HepG2 (cell line): Measurements from ENCODE around the gene ABAT. TPM values are rescaled to one million over a fixed set of nuclear protein-coding genes. Genes with fewer than 3 reads are reported as not detected.

ENCODE experiments used
- AKNA ChIP-seq: sonication (generic); formaldehyde crosslinking; IDR thresholded peaks from 2 replicates; pipeline ENCODE4 v1.4.0; 2020; ENCODE audit warnings: missing genetic modification reagents, borderline replicate concordance
- ASH2L ChIP-seq: fragments of 300-600, 200-600 bp; sonication (generic); IDR thresholded peaks from 2 replicates; pipeline ENCODE4 v1.7.0; 2017; ENCODE audit warnings: low read depth, mild to moderate bottlenecking, moderate library complexity, mixed read lengths, low read length; ENCODE audit not compliant: insufficient read length
- ATAD3A ChIP-seq: sonication (generic); formaldehyde crosslinking; IDR thresholded peaks from 2 replicates; pipeline ENCODE4 v1.4.0; 2020; ENCODE audit warnings: missing genetic modification reagents
- CBFB ChIP-seq: sonication (generic); formaldehyde crosslinking; IDR thresholded peaks from 2 replicates; pipeline ENCODE4 v1.4.0; 2020; ENCODE audit warnings: missing genetic modification reagents
- ELF3 ChIP-seq: IDR thresholded peaks from 2 replicates; pipeline ENCODE4 v1.6.1; 2016; ENCODE audit warnings: missing genetic modification reagents, missing compliant biosample characterization
- MTA1 ChIP-seq: sonication (generic); formaldehyde crosslinking; IDR thresholded peaks from 2 replicates; pipeline ENCODE4 v1.4.0; 2020; ENCODE audit warnings: missing genetic modification reagents, mild to moderate bottlenecking, borderline replicate concordance
- MZF1 ChIP-seq: sonication (generic); formaldehyde crosslinking; IDR thresholded peaks from 2 replicates; pipeline ENCODE4 v1.8.1; 2023; ENCODE audit warnings: mild to moderate bottlenecking, missing genetic modification reagents, borderline replicate concordance
- NAIF1 ChIP-seq: sonication (generic); formaldehyde crosslinking; IDR thresholded peaks from 2 replicates; pipeline ENCODE4 v1.5.0; 2020; ENCODE audit warnings: mild to moderate bottlenecking, missing genetic modification reagents, borderline replicate concordance
- NCOR1 ChIP-seq: fragments of 200-600 bp; sonication (generic); IDR thresholded peaks from 2 replicates; pipeline ENCODE4 v1.7.0; 2017; ENCODE audit warnings: antibody characterized with exemption, low read length, borderline replicate concordance
- NFRKB ChIP-seq: fragments of 450-650 bp; IDR thresholded peaks from 2 replicates; pipeline ENCODE4 v1.6.1; 2017
- PAX8 ChIP-seq: sonication (generic); formaldehyde crosslinking; IDR thresholded peaks from 2 replicates; pipeline ENCODE4 v1.8.0; 2022; ENCODE audit warnings: mild to moderate bottlenecking, missing genetic modification reagents, borderline replicate concordance
- ZNF101 ChIP-seq: sonication (generic); formaldehyde crosslinking; IDR thresholded peaks from 2 replicates; pipeline ENCODE4 v1.4.0; 2020; ENCODE audit warnings: mild to moderate bottlenecking, low read depth, missing genetic modification reagents, borderline replicate concordance
- ZNF17 ChIP-seq: sonication (generic); formaldehyde crosslinking; IDR thresholded peaks from 2 replicates; pipeline ENCODE4 v1.5.0; 2020; ENCODE audit warnings: mild to moderate bottlenecking, missing genetic modification reagents
- ZNF20 ChIP-seq: sonication (generic); formaldehyde crosslinking; IDR thresholded peaks from 2 replicates; pipeline ENCODE4 v1.4.0; 2020; ENCODE audit warnings: mild to moderate bottlenecking, moderate library complexity, missing genetic modification reagents
- ZNF614 ChIP-seq: IDR thresholded peaks from 2 replicates; pipeline ENCODE4 v1.6.1; 2018; ENCODE audit warnings: missing biosample characterization, missing genetic modification reagents, inconsistent platforms, borderline replicate concordance
- ZNF644 ChIP-seq: IDR thresholded peaks from 2 replicates; pipeline ENCODE4 v1.6.1; 2016; ENCODE audit warnings: low read depth
- ZNF720 ChIP-seq: sonication (generic); formaldehyde crosslinking; IDR thresholded peaks from 2 replicates; pipeline ENCODE4 v1.4.0; 2020; ENCODE audit warnings: missing genetic modification reagents
- ZNF724P ChIP-seq: sonication (generic); formaldehyde crosslinking; IDR thresholded peaks from 2 replicates; pipeline ENCODE4 v1.8.0; 2022; ENCODE audit warnings: missing genetic modification reagents, borderline replicate concordance
- ZNF816 ChIP-seq: sonication (generic); formaldehyde crosslinking; IDR thresholded peaks from 2 replicates; pipeline ENCODE4 v1.8.0; 2022; ENCODE audit warnings: missing genetic modification reagents, mild to moderate bottlenecking, borderline replicate concordance
- polyA plus RNA-seq, 8 experiments: library from polyadenylated mRNA; depleted of rRNA in 3 of 8; stranded (reverse) in 7 of 8; unstranded in 1 of 8; fragments of >200 nt; fragmentation: Illumina TruSeq in 4 of 8; extraction: Trizol in 4 of 8; gene quantifications; 2 replicates each; pipeline versions ENCODE4 v1.2.1 to v1.2.3, GENCODE V29; 2011 to 2016; ENCODE audit warnings: low read depth in 4 of 8, missing spikeins in 1 of 8, mixed read lengths in 1 of 8; ENCODE audit not compliant: insufficient read depth in 1 of 8
- total RNA-seq, 5 experiments: library from RNA; depleted of rRNA; stranded (reverse); fragments of >200 nt; fragmentation: Illumina TruSeq; extraction: Trizol; gene quantifications; 2 replicates each; pipeline ENCODE4 v1.2.3, GENCODE V29; 2016; ENCODE audit warnings: low read depth in 1 of 5
- TF ChIP-seq, protein P1 (sequence below): sonication (generic); formaldehyde crosslinking; IDR thresholded peaks from 2 replicates; pipeline ENCODE4 v1.4.0; 2020; ENCODE audit warnings: missing genetic modification reagents, borderline replicate concordance
- TF ChIP-seq, protein P2 (sequence below): sonication (generic); formaldehyde crosslinking; IDR thresholded peaks from 2 replicates; pipeline ENCODE4 v1.5.0; 2020; ENCODE audit warnings: missing genetic modification reagents

The ABAT gene
- total and polyA plus RNA-seq, 2 of the 13 experiments (the other 11 are each of a cell fraction or from before 2014, with no cell fraction given): 47.6 to 97.3 TPM

DNA sequence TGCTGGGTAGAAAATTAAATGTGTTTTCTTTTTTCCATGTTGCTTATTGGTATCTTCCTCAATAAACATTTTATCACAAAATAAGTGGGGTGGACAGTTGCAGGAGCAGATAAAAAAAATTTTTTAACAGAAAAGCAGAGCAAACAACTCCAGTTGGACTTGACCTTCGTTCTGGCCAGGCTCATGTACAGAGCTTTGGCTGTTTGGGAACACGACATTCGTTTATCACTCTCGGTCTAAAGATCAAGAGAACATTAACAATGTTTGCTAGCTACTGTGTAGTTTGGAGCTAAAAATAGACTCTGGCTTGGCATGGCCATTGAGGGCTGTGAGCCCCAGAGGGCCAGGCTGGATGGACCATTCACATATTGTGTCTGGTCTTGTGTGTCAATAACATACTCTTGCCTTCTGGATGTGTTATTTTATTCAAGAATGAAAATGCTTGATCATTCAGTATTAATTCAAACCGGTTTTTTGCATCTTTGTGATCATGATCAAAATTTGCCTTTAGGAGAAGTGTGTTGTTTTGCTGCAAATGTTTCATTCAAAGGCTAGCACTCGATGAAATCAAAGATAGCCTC is 66.4 kb downstream of the ABAT start (continued):
- TF ChIP-seq ZNF720 (CRISPR knock-in tag) (no peak), NAIF1 (CRISPR knock-in tag) (no peak), ASH2L (peak; percentile 90), MZF1 (no peak), MTA1 (CRISPR knock-in tag) (no peak), PAX8 (no peak), ZNF101 (CRISPR knock-in tag) (no peak), ZNF20 (CRISPR knock-in tag) (no peak), ZNF614 (CRISPR knock-in tag) (peak; percentile 98), NFRKB (no peak), ZNF644 (CRISPR knock-in tag) (peak; percentile 99), AKNA (CRISPR knock-in tag) (no peak), ZNF17 (CRISPR knock-in tag) (no peak), ATAD3A (no peak), ZNF724P (no peak), CBFB (peak; percentile 73; the same call in 1 of the 2 replicates), NCOR1 (peak; percentile 99), ZNF816 (CRISPR knock-in tag) (no peak), ELF3 (CRISPR knock-in tag) (peak; percentile 90)
- TF ChIP-seq, protein P1, sequence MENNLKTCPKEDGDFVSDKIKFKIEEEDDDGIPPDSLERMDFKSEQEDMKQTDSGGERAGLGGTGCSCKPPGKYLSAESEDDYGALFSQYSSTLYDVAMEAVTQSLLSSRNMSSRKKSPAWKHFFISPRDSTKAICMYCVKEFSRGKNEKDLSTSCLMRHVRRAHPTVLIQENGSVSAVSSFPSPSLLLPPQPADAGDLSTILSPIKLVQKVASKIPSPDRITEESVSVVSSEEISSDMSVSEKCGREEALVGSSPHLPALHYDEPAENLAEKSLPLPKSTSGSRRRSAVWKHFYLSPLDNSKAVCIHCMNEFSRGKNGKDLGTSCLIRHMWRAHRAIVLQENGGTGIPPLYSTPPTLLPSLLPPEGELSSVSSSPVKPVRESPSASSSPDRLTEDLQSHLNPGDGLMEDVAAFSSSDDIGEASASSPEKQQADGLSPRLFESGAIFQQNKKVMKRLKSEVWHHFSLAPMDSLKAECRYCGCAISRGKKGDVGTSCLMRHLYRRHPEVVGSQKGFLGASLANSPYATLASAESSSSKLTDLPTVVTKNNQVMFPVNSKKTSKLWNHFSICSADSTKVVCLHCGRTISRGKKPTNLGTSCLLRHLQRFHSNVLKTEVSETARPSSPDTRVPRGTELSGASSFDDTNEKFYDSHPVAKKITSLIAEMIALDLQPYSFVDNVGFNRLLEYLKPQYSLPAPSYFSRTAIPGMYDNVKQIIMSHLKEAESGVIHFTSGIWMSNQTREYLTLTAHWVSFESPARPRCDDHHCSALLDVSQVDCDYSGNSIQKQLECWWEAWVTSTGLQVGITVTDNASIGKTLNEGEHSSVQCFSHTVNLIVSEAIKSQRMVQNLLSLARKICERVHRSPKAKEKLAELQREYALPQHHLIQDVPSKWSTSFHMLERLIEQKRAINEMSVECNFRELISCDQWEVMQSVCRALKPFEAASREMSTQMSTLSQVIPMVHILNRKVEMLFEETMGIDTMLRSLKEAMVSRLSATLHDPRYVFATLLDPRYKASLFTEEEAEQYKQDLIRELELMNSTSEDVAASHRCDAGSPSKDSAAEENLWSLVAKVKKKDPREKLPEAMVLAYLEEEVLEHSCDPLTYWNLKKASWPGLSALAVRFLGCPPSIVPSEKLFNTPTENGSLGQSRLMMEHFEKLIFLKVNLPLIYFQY (CRISPR knock-in tag): peak; percentile 58; the same call in 1 of the 2 replicates
- TF ChIP-seq, protein P2, sequence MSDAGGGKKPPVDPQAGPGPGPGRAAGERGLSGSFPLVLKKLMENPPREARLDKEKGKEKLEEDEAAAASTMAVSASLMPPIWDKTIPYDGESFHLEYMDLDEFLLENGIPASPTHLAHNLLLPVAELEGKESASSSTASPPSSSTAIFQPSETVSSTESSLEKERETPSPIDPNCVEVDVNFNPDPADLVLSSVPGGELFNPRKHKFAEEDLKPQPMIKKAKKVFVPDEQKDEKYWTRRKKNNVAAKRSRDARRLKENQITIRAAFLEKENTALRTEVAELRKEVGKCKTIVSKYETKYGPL (CRISPR knock-in tag): 0 out of 2 replicates have a peak, but pooled peaks have one; percentile 25
